Measurements from ENCODE around the gene TRAPPC10.

The TRAPPC10 gene

DNA sequence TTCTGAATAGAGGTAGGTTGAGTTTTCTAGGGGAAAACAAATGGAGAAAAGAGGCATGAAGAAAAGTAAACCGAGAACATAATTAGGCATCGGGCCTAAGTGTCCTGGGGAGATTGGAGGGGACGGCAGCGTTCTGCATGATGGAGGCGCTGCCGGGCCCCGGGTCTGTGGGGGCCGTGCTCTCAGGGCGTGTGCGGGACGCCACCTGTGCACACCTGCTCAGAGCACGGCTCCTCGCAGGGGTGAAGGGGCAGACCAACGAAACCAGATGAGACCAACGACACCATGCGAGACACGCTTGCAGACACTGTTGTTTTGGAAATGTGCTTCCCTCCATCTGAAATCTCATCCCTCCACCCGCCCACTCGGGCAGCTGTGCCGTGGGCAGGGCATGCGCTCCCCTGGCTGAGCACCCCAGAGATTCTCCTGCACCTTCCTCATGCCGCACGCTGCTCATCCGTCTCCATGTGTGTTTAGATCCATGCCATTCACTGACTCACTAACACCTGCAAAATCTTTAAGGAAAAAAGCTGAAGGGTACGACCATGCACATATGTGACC, 28.2 kb upstream of the TRAPPC10 start:
- no peak for DNase-seq

DNA sequence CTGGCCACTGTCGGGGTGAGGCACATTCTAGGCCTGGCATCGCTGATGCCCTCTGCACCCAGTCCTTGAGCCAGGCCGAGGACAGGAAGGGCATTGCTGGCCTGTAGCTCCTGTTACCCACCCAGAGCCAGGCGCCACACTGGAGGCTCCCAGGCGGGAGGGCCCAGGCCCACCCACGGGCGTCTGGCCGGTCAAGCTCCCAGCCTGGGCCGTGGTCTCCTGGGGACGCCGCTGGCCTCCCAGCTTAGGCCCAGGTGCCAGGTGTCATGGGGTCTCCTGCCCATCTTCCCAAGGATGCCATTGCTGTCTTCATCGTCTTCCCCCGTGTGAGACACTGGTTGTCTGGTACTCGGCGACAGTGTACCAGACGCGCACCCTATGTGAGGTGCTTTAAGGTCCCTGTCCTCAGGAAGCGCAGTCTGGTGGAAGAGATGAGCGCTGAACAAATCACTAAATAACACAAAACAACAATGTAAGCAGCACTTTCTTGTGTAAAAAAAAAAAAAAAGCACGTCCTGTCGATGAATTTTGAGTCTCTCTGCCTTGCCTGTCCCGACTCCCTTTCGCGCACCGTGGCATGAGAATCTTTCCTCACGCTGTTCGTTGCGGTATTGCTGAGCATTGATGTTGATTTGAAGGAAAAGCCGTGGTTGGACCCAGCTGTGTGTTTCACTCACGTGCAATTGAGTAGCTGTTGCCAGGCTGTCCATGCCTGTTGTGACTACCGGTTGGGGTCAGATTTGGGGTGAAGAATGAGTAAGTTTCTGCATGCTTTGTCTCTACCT, 27.0 kb upstream of the TRAPPC10 start:
- no peak for DNase-seq

DNA sequence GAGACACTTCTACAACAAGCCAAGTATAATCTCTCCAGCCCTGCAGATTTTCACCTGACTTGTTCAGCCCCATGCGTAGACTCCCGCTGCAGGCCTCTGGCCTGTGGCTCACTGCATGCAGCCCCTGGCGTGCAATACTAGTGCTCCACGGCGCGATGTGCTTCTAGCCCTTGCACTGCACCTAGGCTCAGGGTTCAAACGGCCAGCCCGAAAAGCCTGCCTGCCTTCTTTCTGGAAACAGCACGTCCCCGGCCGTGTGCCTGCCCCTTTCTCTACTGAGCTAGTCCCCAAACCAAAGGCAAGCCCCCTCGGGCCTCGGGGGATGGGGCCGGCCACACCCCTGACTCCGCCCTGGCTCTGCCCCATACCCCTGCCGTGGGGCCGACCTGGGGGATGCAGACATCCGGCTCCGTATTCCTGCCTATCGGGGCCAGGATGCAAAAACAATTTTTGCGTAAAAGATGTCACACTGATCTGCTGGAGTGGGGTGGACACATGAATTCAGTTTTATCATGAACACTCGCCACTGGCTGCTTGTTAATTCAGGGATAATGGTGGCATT, 26.3 kb upstream of the TRAPPC10 start:
- DNase-seq: no peak

DNA sequence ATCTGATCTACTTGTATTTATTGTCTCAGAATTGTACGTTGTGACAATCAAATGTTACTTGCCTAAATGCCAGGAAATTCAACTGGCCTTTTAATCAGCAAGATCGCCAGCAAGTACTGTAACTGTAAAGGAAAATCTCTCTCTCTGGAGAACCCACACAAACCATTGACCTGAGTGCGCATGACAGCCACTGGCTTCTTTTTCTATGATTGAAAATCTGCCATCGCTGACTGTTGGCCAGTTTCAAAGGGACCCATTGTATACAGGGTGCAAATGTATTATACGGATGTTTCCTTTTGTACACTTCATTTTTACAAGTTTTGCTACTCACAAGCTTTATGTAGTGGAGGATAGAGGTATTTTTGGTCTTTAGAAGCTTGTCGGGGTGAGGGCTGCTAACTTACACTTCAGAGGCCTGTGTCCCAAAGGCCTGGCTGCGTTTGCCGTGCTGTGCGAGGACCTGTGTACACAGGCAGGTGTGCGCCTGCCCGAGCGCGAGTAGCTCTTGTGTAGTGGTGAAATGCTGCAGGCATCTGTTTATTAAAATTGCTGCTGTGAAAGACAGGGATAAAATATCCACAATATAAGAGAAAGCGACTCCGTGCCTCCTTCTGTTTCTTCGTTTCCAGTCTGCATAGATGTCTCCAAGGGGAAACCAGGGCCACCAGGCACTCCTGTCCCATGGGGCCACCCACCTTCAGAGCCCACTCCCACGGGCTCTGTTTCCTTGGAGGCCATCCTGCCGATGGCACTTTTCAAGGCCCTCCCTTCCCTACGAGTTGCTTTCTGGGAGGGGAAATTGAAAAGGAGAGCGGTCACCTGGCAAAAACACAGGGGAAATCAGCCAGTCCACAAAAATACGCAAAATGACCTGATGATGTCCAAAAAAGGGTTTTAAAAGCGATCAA, 25.3 kb upstream of the TRAPPC10 start:
- no peak for DNase-seq

DNA sequence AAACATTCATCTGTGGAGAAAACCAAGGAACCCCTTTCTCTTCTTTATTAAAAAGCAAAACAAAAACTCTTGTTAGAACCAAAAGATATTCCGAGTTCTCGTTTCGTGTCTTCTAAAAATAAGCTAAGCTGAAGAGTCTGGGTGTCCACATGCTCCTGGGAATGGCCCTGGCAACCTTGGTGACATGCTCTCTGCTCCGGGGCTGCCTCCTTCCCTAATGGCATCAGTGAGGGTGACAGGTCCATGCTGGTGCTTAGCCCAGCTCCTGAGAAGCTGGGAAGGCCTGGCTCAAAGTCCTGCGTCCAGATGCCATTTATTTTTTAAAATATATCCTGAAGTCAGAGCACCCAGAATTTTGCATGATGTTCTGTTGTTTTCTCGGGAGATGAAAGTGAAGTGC, 24.6 kb upstream of the TRAPPC10 start:
- DNase-seq: no peak

DNA sequence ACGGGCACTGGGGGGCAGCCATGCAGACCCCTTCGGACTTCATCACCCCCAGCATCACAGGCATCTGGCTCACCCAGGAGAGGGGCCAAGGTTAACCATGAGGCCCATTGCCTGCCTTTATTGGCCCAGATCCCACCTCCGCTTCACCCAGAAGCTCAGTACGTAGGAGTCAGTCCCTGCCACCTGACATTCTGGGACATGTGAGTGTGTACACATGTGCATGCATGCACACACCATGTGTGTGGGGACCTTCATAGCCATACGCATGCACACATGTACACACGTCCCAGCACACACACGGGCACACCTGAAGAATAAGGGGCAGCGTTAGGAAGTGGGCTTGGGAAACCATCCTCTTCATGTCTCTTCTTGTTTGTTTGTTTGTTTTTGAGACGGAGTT, 24.1 kb upstream of the TRAPPC10 start:
- no peak for DNase-seq

DNA sequence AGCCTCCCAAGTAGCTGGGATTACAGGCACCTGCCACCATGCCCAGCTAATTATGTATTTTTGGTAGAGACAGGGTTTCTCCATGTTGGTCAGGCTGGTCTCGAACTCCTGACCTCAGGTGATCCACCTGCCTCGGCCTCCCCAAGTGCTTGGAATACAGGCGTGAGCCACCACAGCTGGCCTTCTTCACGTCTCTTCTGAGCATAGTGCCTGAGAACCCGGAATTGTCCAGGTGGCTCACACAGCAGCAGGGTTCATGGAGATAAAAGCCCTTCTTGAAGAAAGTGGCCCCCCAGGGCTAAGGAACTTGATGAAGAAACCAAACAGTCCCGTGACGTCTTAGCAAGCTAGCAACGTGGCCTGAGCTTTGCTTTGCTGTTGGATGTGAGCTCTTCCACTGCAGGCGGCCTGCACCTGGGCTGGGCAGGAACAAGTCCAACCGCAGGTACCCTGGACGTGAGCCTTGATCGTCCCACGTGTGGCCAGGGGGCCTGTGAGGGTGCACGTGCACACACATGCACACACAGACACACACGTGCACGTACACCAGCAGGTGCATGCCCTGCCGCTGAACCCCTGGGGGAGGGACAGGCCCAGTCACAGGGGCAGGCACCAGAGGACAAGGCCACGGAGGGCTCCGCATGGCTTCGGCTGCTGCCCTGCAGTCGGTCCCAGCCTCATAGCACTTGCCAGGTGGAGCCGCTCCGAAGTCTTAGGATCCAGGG, 23.4 kb upstream of the TRAPPC10 start:
- no peak for DNase-seq

DNA sequence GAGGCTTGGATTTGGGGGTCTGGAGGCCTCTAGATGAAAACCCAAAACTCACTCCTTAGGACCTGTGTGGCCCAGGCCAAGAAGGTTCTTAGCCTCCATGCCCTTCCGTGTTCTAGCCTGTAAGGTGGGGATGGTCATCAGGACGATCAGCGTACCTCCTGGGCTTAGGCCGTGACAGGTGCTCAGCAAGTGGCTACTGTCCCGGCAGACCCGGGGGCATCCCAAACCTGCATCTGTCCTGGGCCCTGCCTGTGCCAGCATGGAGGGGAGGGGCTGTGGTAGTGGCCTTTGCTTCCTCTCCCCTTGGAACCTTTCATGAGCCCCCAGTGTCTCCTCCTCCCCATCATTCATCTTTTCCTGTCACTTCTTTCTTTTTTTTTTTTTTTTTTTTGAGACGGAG, 22.7 kb upstream of the TRAPPC10 start:
- no peak for DNase-seq

DNA sequence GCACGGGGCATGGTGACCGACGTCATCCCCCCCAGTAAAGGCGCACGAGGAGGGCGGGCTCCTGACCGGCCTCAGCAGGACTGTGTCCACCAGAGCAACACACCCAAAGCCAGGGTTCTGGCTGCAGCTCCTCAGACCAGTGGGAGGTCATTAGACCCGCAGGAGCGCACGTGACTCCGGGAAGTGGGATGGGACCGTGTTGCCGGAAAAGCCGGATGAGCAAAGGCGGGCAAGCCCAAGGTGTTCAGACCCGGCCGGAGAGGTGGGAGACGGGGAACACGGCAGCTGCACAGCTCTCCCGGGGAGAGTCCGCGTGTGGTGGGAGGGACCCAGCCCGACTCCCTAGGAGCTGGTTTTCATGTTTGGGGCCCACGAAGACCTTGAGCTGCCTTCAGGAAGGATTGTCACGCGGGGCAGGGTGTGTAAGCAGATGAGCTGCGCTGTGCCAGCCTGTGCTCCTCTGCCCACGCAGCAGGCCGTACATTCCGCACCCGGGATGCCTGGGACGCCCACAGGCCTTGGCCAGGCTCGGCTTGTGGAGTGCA, 20.6 kb upstream of the TRAPPC10 start:
- DNase-seq: no peak

DNA sequence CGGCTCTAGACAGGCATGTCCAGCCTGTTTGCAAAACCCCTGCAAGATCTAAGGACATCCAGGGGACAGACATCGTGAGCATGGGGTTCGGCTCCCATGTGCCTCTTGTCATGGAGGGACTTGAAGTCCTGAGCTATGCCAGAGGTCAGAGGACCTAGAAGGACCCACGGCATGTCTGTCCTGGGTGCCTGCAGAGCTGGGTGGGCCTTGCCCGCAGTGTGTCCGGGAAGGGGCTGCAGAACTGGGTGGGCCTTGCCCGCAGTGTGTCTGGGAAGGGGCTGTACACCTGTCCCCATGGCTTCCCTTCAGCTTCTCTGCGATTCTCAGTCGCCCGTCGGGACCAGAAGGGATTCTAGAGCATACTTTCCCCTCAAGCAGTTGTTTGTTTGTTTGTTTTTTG, 20.0 kb upstream of the TRAPPC10 start:
- DNase-seq: no peak

DNA sequence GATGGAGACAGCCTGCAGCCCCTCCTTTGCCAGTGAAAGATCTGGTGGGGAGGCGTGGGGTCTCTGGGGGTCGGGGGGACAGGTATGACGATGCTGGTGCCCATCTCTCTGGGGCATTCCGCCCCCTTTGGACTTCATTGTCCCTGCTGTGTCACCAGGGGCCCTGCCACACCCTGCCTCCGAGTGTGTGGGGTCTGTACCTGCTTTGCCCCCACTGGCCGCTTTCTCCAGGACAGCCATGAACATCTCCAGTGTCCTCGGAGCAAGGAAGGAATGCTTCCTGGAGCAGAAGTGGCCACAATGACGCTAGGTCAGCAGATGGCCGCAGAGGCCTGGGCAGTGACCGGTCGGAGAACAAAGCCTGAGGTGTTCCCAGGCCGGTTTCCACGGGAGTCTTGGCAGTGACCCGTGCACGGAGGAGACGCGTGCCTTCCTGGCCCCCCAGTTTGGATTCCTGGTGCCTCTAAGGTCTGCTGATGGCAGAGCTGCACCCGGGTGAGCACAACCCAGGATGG, 18.6 kb upstream of the TRAPPC10 start:
- DNase-seq: no peak

DNA sequence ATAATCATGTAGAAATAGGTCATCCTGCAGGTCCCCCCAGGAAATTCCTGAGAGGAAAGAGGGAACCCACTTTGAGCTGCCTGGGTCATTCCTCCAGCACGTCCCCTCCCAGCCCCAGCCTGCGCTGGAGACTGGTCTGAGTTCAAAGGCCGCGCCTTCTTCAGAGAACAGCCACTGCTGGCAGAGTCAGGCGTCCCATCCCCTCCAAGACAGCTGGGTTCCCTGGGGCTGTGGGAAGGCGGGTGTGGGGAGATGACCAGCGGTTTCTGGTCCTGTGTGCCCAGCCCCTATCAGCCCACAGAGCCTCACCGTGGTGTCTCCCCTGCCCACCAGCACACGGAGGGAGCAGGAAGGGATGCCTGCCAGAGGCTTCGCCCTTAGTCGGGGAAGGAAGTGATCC, 18.0 kb upstream of the TRAPPC10 start:
- no peak for DNase-seq

DNA sequence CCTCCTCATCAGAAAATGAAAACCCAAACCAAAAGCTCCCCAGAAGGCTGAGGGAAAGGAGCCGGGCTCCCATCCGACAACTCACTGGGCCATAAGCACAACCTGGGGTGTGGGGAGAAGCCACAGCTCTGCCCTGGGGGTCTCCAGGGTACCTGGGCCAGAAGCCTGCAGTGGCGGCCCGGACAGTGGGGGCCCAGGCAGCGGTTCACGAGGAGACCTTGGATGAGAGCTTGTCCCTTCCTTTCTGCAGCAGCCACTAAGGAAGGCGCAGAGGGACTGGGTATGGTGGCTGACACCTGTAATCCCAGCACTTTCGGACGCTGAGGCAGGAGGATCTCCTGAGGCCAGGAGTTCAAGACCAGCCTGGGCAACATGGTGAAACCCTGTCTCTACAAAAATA, 17.5 kb upstream of the TRAPPC10 start:
- DNase-seq: no peak

DNA sequence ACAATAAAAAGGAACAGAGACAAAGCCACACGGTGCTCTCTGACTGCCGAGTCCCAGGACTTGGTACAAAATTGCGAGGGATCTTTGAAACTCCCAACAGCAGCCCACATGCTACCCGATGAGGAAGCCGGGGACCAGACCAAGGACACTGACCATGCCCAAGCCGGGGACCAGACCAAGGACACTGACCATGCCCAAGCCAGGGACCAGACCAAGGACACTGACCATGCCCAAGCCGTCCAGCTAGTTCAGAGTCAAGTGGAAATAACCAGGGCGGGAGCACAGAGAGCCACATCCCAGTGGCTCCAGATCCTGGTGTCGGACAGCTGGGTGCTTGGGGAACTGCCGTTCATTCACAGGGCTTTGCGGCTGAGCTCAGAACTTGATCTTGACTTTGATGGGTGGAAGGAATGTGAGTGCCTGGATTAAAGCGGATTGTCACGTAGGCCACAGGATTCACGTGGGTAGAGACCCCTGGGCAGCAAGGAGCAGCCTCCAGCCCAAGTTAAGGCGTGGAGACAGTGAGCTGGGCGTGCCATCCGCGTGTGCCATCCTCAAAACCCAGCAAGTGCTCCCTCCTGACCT, 16.5 kb upstream of the TRAPPC10 start:
- no peak for DNase-seq

DNA sequence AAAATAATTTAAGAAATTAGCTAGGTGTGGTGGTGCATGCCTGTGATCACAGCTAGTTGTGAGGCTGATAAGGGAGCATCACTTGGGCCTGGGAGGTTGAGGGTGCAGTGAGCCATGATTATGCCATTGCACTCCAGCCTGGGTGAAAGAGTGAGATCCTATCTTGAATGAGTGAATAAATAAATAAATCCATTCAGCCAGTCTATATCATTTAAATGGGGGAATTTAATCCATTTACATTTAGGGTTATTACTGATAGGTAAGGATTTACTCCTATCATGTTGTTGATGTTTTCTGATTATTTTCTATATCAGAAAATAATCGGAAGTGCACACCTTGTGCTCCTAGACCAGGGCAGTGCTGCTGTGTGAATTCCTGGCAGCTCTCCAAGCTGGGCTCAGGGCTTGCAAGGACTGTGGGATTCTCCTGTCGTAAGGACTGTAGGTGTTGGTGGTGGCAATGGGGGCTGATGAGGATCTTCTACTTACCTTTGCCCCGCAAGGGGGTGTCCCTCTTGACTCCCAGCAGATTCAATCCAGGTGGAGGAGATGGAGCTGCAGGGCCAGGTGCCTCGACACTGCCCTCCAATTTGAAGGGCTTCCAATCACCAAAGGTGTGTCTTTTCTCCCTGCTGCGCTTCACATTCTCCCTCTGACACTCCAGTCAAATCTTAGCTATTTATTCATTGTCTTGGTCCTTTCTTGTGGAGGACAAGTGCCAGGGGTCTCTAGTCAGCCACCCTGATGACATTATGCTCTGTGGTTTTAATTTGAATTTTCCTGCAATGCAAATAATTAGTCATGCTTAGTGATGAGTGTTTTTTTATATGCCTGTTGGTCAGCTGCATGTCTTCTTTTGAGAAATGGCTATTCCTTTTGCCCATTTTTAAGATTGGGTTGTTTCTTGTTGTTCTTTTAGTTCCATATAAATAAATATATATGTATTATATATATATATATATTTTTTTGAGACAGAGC, 14.1 kb upstream of the TRAPPC10 start:
- DNase-seq: no peak

DNA sequence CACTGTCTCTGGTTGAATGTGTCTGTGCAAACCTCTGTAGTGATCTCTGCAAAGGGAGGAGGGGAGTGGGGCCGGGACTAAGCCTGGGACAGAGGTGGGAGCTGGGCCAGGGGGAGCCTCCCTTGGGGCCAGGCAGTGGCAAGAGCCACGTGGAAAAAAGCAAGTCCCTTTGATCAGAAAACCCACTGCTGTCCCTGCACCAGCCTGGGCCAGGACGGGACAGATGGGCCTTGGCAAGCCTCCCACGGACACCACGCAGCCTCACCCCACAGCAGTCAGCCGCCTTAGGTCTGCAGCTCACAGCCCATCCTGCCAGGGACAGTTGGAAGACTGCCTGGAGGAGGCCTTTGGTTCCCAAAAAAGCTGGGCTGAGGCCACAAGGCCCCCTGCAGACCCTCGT, 11.7 kb upstream of the TRAPPC10 start:
- DNase-seq: no peak

DNA sequence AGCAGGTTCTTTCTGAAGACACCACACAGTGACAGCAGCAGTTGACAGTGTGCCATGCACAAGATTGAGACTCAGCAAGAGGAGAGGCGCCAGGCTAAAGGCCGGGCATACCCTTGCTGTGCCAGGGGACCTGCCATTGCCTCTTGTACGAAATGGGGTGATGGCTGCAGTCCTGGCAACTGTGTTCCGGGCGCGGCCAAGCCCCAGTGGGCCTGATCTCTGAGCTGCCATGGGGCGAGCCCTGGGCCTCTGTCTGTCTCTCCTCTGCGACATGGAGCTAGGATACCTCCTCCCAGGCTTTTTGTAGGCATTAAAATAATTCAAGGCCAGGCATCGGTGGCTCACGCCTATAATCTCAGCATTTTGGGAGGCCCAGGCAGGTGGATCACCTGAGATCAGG, 9.6 kb upstream of the TRAPPC10 start:
- no peak for DNase-seq

DNA sequence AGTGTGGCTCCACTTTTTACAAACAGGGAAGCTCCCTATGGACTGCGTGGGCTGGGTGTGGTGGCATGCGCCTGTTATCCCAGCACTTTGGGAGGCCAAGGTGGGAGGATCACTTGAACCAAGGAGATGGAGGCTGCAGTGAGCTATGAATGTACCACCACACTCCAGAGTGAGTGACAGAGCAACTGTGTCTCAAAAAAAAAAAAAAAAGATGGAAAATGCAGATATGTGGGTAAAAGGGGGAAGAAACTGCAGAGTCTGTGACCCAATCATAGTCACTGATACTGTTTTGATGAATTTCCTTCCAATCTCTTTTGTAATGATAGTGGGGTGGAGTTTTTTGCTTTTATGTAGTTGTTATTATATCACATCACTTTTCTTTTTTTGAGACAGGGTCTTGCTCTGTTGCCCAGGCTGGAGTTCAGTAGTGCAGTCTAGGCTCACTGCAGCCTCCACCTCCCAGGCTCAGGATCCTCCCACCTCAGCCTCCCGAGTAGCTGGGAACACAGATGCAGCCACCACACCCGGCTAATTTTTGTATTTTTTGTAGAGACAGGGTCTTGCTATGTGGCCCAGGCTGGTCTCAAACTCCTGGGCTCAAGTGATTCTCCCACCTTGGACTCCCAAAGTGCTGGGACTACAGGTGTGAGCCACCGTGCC, 8.7 kb upstream of the TRAPPC10 start:
- DNase-seq: no peak

DNA sequence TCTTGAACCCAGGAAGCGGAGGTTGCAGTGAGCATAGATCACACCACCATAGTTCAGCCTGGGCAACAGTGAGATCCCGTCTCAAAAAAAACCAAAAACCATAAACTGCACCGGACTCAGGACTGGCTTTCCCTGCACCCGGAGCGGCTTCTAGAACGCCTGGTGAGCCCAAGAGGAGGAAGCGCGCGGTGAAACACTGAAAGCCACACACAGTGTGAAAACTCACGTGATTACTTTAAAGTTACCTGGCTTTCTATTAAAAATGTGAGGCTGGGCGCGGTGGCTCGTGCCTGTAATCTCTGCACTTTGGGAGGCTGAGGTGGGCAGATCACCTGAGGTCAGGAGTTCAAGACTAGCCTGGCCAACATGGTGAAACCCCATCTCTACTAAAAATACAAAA, 7.0 kb upstream of the TRAPPC10 start:
- no peak for DNase-seq

DNA sequence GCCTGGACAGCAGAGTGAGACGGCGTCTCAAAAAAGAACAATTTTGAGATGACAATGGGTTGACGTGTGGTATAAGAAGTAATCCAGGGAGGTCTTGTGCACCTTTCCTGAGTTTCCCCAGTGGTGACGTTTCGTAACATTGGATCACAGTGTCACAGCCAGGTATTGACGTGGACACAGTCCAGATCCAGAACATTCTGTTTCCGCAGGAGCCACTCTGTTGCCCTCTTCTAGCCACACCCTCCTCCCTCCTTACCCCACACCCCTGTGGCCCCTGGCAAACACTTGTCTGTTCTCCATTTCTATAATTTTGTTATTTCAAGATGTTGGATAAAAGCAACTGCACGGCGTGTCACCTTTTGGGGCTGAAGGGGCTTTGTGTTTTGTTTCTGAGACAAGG, 6.5 kb upstream of the TRAPPC10 start:
- no peak for DNase-seq

Measured in SIG-M5 (cell line).